Right lobe of liver (tissue), 6 donors: ENCODE measurements around the gene CCBE1. TPM values are rescaled to one million over a fixed set of nuclear protein-coding genes. Genes with fewer than 3 reads are reported as not detected.

Source experiments
- ATAC-seq, 4 donors: fragments of 200-7000 bp; cut with Tn5 transposase; one replicate each; pipeline ENCODE4 v1.9.1; 2020; ENCODE audit warnings: mild to moderate bottlenecking in 4 of 4, moderate library complexity in 4 of 4
- DNase-seq, 3 donors: peaks; one replicate each; pipeline ENCODE4 v3.0.0-alpha.2; 2020
- H3K27ac ChIP-seq, 3 donors: fragments of 200-600 bp; one replicate each; pipeline ENCODE4 v1.8.0; 2022
- H3K27me3 ChIP-seq, 2 donors: fragments of 200-600 bp; one replicate each; pipeline ENCODE4 v1.8.0; 2022
- H3K36me3 ChIP-seq, 4 donors: fragments of 200-600 bp; sonication (generic) in 1 of 4; one replicate each; pipeline versions ENCODE4 v1.5.1 to v1.8.0; 2017 to 2022; ENCODE audit warnings: control low read depth in 1 of 4
- H3K4me1 ChIP-seq, 4 donors: fragments of 200-600 bp; sonication (generic) in 1 of 4; one replicate each; pipeline versions ENCODE4 v1.5.1 to v1.8.0; 2017 to 2022; ENCODE audit warnings: control low read depth in 1 of 4
- H3K4me3 ChIP-seq, 3 donors: fragments of 200-600 bp; one replicate each; pipeline ENCODE4 v1.8.0; 2022
- H3K9me3 ChIP-seq, 4 donors: fragments of 200-600 bp; sonication (generic) in 1 of 4; one replicate each; pipeline versions ENCODE4 v1.5.1 to v1.8.0; 2017 to 2022; ENCODE audit warnings: control low read depth in 1 of 4
- POLR2A ChIP-seq: fragments of 450-650 bp; IDR thresholded peaks from one replicate; pipeline ENCODE4 v1.6.1; 2017; ENCODE audit warnings: antibody characterized with exemption, mild to moderate bottlenecking
- WGBS: methylation state at CpG from one replicate; pipeline ENCODE4 v1.1.6; 2018; ENCODE audit warnings: low coverage, low lambda C conversion rate; ENCODE audit not compliant: insufficient coverage; ENCODE audit errors: missing lambda C conversion rate; 5-methylcytosine and 5-hydroxymethylcytosine counted together
- intact Hi-C, 2 donors: fragments of 100-400 bp; cut with DNase I; formaldehyde crosslinking; loops; one replicate each; pipeline versions ENCODE4 v1.11.2 to v1.14.1; 2022
- total RNA-seq, 6 experiments: library from RNA; depleted of rRNA in 2 of 6; stranded (reverse); fragments of >200 nt in 2 of 6; fragmentation: NEBNext Ultra II Directional in 3 of 6; extraction: Animal tissue kit (Norgen Biotek cat#: 25700) in 3 of 6; gene quantifications; one replicate each; pipeline versions ENCODE4 v1.1.0 to v1.2.4, GENCODE V29; 2016 to 2023
- TF ChIP-seq, protein P1 (sequence below), 4 donors: fragments of 200-600 bp in 3 of 4; fragments of 450-650 bp in 1 of 4; IDR thresholded peaks; one replicate each; pipeline versions ENCODE4 v1.5.1 to v1.8.0; 2016 to 2022; ENCODE audit warnings: antibody characterized with exemption in 4 of 4, mild to moderate bottlenecking in 2 of 4
- donor health status: DM: no; HTN: yes; CAD: no.
- donor health status: DM: no; HTN: no; CAD: no.
- donor health status: DM: no; HTN: no; CAD: no.
- donor health status: DM: no; HTN: yes; CAD: no.
- donor health status: DM: no; HTN: yes; CAD: no.

The CCBE1 gene
- total RNA-seq, 6 experiments from 2014 or later, result 2.7 to 6.9 (median 4.3) TPM

GRCh38 chr18:59660786-59661743 is 36.2 kb downstream of the CCBE1 start:
- DNase-seq, result no peak
- Histone ChIP-seq H3K27me3 (no peaks in the 10 kb centered on the region), H3K9me3 (no peaks in the 10 kb centered on the region), H3K4me3 (no peak overlapping the region), H3K36me3 (no peaks in the 10 kb centered on the region), H3K27ac (no peak overlapping the region), H3K4me1 (no peaks in the 10 kb centered on the region)
- no peak for ATAC-seq
- 61% methylated on average over 8 of the region's 8 CpGs for WGBS
- intact Hi-C loops, result no loop called here
- no peak for TF ChIP-seq POLR2A
- TF ChIP-seq, protein P1, sequence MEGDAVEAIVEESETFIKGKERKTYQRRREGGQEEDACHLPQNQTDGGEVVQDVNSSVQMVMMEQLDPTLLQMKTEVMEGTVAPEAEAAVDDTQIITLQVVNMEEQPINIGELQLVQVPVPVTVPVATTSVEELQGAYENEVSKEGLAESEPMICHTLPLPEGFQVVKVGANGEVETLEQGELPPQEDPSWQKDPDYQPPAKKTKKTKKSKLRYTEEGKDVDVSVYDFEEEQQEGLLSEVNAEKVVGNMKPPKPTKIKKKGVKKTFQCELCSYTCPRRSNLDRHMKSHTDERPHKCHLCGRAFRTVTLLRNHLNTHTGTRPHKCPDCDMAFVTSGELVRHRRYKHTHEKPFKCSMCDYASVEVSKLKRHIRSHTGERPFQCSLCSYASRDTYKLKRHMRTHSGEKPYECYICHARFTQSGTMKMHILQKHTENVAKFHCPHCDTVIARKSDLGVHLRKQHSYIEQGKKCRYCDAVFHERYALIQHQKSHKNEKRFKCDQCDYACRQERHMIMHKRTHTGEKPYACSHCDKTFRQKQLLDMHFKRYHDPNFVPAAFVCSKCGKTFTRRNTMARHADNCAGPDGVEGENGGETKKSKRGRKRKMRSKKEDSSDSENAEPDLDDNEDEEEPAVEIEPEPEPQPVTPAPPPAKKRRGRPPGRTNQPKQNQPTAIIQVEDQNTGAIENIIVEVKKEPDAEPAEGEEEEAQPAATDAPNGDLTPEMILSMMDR (IDR thresholded peaks at IDR 0.05), result no peak

DNA sequence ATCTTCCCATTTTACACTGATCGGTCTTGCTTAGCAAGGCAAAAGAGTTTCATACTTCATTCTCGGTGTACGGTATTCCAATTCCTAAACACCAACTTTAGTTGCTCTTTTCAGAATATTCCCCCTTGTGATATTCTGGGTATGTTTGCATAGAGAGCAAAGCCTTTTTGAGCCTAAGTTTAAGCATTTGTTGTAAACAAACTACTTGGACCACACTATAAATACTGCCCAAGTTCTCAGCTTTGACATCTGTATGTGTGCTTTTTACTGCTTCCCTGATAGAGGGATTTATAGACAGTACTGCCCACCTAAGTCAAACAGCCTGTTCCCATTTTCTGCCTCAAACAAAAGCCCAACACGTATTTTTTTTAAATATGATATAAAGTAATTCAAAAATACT is 36.9 kb downstream of the CCBE1 start:
- H3K9me3 ChIP-seq, result no peaks in the 10 kb centered on the region
- 55% methylated on average over 4 of the region's 4 CpGs for WGBS
- no peak for TF ChIP-seq POLR2A
- TF ChIP-seq, protein P1 (IDR thresholded peaks at IDR 0.05), result no peak
- no peak for DNase-seq
- no peak overlapping the region for H3K4me3 ChIP-seq
- H3K36me3 ChIP-seq, result no peaks in the 10 kb centered on the region
- H3K27ac ChIP-seq, result no peak overlapping the region
- H3K4me1 ChIP-seq, result no peaks in the 10 kb centered on the region
- intact Hi-C loops, result no loop called here
- no peak for ATAC-seq
- H3K27me3 ChIP-seq, result no peaks in the 10 kb centered on the region

DNA sequence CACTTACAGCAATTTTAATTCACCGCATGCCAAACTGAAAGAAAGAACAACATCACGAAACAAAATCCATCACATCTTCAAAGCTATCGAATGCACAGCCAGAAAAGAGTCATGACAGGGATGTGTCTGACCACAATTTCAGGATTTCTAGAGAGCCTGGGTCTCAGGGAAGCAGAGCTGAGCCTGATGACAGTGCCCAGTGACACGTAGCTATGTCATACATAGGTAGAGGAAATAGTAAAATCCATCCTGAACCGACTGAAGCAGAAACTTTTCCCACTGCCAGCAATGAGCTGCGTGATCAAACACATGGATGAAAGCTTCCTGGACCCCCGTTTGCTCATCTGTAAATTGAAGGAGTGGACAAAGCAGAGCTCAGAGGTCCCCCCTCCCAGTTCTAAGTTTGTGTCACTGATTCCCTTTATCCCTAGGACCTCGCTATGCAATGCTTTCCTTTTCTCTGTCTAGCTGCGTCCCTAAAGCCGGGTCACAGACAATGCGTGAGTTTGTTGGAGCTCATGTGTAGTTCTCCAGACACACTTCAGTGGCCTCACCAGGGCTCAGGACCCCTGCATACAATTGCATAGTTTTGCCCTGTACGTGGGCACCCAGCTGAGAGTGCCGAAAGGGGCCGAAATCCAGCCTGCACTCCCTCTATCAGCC is 37.6 kb downstream of the CCBE1 start:
- ATAC-seq (no peak), DNase-seq (no peak)
- WGBS, result 33% methylated on average over 10 of the region's 14 CpGs
- H3K27ac ChIP-seq, result no peak overlapping the region
- H3K27me3 ChIP-seq, result no peaks in the 10 kb centered on the region
- no peaks in the 10 kb centered on the region for H3K36me3 ChIP-seq
- intact Hi-C loops, result no loop called here
- H3K9me3 ChIP-seq, result no peaks in the 10 kb centered on the region
- no peak for TF ChIP-seq POLR2A
- TF ChIP-seq, protein P1 (IDR thresholded peaks at IDR 0.05), result no peak
- H3K4me1 ChIP-seq, result no peaks in the 10 kb centered on the region
- no peak overlapping the region for H3K4me3 ChIP-seq

- Histone ChIP-seq H3K36me3 (no peaks in the 10 kb centered on the region), H3K27ac (no peak overlapping the region), H3K4me1 (no peaks in the 10 kb centered on the region), H3K27me3 (no peaks in the 10 kb centered on the region), H3K4me3 (no peak overlapping the region), H3K9me3 (no peaks in the 10 kb centered on the region)
- intact Hi-C loops, result no loop called here
- TF ChIP-seq, protein P1 (IDR thresholded peaks at IDR 0.05), result no peak
- TF ChIP-seq POLR2A, result no peak
- ATAC-seq, result no peak
- no peak for DNase-seq
- 76% methylated on average over 7 of the region's 7 CpGs for WGBS
Measured at GRCh38 chr18:59658941-59659340, 38.3 kb downstream of the CCBE1 start.
